H1 (cell line): ENCODE measurements around the gene ABCF3. TPM values are rescaled to one million over a fixed set of nuclear protein-coding genes. Genes with fewer than 3 reads are reported as not detected.
A peak's percentile ranks its signal among the peaks of the same experiment; 100 is the strongest.

Experiments
- ATF3 ChIP-seq: IDR thresholded peaks from 2 replicates; pipeline ENCODE4 v1.6.1; 2011; ENCODE audit warnings: low read depth, mild to moderate bottlenecking, low read length; ENCODE audit not compliant: insufficient read depth
- CTBP2 ChIP-seq: IDR thresholded peaks from 2 replicates; pipeline ENCODE4 v1.7.0; 2011; ENCODE audit warnings: borderline replicate concordance, mild to moderate bottlenecking, moderate library complexity, mixed read lengths, low read length; ENCODE audit not compliant: insufficient read depth, insufficient read length
- EGR1 ChIP-seq: IDR thresholded peaks from 2 replicates; pipeline ENCODE4 v1.6.1; 2011; ENCODE audit warnings: low read depth, low read length, borderline replicate concordance
- EP300 ChIP-seq, 2 experiments: IDR thresholded peaks; 1 replicate in 1 of 2; 2 replicates in 1 of 2; pipeline ENCODE4 v1.6.1; 2011 to 2012; ENCODE audit warnings: low read depth in 2 of 2, low read length in 2 of 2, mild to moderate bottlenecking in 2 of 2, borderline replicate concordance in 1 of 2, inconsistent platforms in 1 of 2, moderate library complexity in 1 of 2
- KDM5A ChIP-seq: fragments of 200-600 bp; IDR thresholded peaks from 2 replicates; pipeline ENCODE4 v1.7.1; 2012; ENCODE audit warnings: mild to moderate bottlenecking, low read length, inconsistent platforms, mixed read lengths
- SP2 ChIP-seq: IDR thresholded peaks from 2 replicates; pipeline ENCODE4 v1.6.1; 2012; ENCODE audit warnings: mild to moderate bottlenecking, low read length, inconsistent platforms
- SRF ChIP-seq: IDR thresholded peaks from 2 replicates; pipeline ENCODE4 v1.6.1; 2011; ENCODE audit warnings: mild to moderate bottlenecking, low read depth, low read length, moderate library complexity
- TAF1 ChIP-seq: IDR thresholded peaks from 2 replicates; pipeline ENCODE4 v1.6.1; 2011; ENCODE audit warnings: mild to moderate bottlenecking, low read depth, low read length
- polyA plus RNA-seq, 7 experiments: library from polyadenylated mRNA; depleted of rRNA in 3 of 7; stranded (reverse) in 5 of 7; unstranded in 2 of 7; fragments of >200 nt in 5 of 7; fragments of 200-250 nt in 2 of 7; gene quantifications; 1 replicate in 5 of 7; 2 replicates in 1 of 7; 4 replicates in 1 of 7; pipeline versions ENCODE4 v1.2.1 to v1.2.3, GENCODE V29; 2011 to 2013; ENCODE audit warnings: missing spikeins in 2 of 7, mixed read lengths in 2 of 7
- total RNA-seq: library from RNA; stranded (reverse); fragmentation: NEBNext Ultra II Directional; extraction: Animal tissue kit (Norgen Biotek cat#: 25700); gene quantifications from 2 replicates; pipeline ENCODE4 v1.2.1, GENCODE V29; 2021
- TF ChIP-seq, protein P1 (sequence below): fragments of 300-600 bp; sonication (generic); IDR thresholded peaks from 2 replicates; pipeline ENCODE4 v1.7.1; 2012; ENCODE audit warnings: low read length, moderate library complexity, mild to moderate bottlenecking, inconsistent platforms; ENCODE audit not compliant: insufficient replicate concordance

Gene ABCF3
- total and polyA plus RNA-seq, 2 of the 8 experiments (the other 6 are each of a cell fraction or from before 2014, with no cell fraction given), result 51.6 to 57.8 TPM

DNA sequence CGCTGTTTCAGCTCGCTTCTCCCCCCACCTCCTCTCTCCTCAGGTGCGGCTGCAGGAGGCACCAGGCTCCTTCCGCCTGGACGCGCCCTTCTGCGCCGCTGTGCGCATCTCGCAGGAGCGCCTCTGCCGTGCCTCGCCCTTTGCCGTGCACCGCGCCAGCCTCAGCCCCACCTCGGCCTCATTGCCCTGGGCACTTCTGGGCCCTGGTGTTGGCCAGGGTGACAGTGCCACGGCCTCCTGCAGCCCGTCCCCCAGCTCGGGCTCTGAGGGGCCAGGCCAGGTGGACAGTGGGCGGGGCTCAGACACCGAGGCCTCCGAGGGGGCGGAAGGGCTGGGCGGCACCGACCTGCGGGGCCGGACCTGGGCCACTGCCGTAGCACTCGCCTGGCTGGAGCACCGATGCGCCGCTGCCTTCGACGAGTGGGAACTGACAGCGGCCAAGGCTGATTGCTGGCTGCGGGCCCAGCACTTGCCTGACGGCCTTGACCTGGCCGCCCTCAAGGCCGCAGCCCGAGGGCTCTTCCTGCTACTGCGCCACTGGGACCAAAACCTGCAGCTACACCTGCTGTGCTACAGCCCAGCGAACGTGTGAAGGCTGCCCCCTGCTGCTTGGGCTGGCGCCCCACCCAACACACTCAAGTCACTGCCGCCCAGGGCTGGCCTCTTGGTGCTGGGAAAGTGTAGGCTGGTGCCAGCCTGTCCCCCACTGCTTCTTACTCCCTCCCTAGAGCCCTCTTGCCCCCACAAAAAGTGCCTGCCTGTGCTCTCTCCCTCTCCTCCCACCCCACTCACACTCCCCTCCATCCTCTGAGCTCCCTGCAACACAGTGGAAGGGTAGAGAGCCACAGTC is 55.7 kb downstream of the ABCF3 start (continued):
- TF ChIP-seq, protein P1, sequence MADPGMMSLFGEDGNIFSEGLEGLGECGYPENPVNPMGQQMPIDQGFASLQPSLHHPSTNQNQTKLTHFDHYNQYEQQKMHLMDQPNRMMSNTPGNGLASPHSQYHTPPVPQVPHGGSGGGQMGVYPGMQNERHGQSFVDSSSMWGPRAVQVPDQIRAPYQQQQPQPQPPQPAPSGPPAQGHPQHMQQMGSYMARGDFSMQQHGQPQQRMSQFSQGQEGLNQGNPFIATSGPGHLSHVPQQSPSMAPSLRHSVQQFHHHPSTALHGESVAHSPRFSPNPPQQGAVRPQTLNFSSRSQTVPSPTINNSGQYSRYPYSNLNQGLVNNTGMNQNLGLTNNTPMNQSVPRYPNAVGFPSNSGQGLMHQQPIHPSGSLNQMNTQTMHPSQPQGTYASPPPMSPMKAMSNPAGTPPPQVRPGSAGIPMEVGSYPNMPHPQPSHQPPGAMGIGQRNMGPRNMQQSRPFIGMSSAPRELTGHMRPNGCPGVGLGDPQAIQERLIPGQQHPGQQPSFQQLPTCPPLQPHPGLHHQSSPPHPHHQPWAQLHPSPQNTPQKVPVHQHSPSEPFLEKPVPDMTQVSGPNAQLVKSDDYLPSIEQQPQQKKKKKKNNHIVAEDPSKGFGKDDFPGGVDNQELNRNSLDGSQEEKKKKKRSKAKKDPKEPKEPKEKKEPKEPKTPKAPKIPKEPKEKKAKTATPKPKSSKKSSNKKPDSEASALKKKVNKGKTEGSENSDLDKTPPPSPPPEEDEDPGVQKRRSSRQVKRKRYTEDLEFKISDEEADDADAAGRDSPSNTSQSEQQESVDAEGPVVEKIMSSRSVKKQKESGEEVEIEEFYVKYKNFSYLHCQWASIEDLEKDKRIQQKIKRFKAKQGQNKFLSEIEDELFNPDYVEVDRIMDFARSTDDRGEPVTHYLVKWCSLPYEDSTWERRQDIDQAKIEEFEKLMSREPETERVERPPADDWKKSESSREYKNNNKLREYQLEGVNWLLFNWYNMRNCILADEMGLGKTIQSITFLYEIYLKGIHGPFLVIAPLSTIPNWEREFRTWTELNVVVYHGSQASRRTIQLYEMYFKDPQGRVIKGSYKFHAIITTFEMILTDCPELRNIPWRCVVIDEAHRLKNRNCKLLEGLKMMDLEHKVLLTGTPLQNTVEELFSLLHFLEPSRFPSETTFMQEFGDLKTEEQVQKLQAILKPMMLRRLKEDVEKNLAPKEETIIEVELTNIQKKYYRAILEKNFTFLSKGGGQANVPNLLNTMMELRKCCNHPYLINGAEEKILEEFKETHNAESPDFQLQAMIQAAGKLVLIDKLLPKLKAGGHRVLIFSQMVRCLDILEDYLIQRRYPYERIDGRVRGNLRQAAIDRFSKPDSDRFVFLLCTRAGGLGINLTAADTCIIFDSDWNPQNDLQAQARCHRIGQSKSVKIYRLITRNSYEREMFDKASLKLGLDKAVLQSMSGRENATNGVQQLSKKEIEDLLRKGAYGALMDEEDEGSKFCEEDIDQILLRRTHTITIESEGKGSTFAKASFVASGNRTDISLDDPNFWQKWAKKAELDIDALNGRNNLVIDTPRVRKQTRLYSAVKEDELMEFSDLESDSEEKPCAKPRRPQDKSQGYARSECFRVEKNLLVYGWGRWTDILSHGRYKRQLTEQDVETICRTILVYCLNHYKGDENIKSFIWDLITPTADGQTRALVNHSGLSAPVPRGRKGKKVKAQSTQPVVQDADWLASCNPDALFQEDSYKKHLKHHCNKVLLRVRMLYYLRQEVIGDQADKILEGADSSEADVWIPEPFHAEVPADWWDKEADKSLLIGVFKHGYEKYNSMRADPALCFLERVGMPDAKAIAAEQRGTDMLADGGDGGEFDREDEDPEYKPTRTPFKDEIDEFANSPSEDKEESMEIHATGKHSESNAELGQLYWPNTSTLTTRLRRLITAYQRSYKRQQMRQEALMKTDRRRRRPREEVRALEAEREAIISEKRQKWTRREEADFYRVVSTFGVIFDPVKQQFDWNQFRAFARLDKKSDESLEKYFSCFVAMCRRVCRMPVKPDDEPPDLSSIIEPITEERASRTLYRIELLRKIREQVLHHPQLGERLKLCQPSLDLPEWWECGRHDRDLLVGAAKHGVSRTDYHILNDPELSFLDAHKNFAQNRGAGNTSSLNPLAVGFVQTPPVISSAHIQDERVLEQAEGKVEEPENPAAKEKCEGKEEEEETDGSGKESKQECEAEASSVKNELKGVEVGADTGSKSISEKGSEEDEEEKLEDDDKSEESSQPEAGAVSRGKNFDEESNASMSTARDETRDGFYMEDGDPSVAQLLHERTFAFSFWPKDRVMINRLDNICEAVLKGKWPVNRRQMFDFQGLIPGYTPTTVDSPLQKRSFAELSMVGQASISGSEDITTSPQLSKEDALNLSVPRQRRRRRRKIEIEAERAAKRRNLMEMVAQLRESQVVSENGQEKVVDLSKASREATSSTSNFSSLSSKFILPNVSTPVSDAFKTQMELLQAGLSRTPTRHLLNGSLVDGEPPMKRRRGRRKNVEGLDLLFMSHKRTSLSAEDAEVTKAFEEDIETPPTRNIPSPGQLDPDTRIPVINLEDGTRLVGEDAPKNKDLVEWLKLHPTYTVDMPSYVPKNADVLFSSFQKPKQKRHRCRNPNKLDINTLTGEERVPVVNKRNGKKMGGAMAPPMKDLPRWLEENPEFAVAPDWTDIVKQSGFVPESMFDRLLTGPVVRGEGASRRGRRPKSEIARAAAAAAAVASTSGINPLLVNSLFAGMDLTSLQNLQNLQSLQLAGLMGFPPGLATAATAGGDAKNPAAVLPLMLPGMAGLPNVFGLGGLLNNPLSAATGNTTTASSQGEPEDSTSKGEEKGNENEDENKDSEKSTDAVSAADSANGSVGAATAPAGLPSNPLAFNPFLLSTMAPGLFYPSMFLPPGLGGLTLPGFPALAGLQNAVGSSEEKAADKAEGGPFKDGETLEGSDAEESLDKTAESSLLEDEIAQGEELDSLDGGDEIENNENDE, result no peak
- TF ChIP-seq EGR1 (no peak), SP2 (no peak), ATF3 (no peak), CTBP2 (no peak), SRF (no peak), EP300 (IDR thresholded peaks at IDR 0.05; ENCODE audit: borderline replicate concordance in 1 of 2, low read depth in 2 of 2, low read length in 2 of 2) (no peak), KDM5A (no peak), TAF1 (0 out of 2 replicates have a peak, but pooled peaks have one; percentile 16)
